HepG2 (cell line): Measurements from ENCODE around the gene SFXN5. TPM values are rescaled to one million over a fixed set of nuclear protein-coding genes. Genes with fewer than 3 reads are reported as not detected.
A peak's percentile ranks its signal among the peaks of the same experiment; 100 is the strongest.

Source experiments
- ATAC-seq: fragments of 200-7000 bp; cut with Tn5 transposase; 3 replicates; pipeline ENCODE4 v1.9.1; 2020; ENCODE audit warnings: mild to moderate bottlenecking, moderate library complexity
- BruUV-seq: library from RNA; stranded (reverse); fragments of 400-500 nt; replicated peaks from 2 replicates; lab custom pipeline; 2021; lab: Mats Ljungman, UMichigan
- CTCF ChIA-PET: fragments of 300-600 bp; formaldehyde crosslinking; extraction: SDS; loops from one replicate; lab custom pipeline; 2021; ENCODE audit warnings: low total read pairs, inconsistent platforms, low intra/inter-chr PET ratio; lab: Yijun Ruan, JAX
- POLR2A ChIA-PET: fragments of 350-600 bp; sonication (Branson Sonifier 250); formaldehyde crosslinking; loops from one replicate; lab custom pipeline; 2020; ENCODE audit warnings: antibody characterized with exemption, inconsistent platforms; lab: Yijun Ruan, JAX
- DNase-seq: peaks from one replicate; pipeline ENCODE4 v3.0.0-alpha.2; 2015; ENCODE audit warnings: low spot score
- FAIRE-seq: peaks from 3 replicates; lab custom pipeline; 2011; peaks lifted over from hg19 to GRCh38; lab: Jason Lieb, UNC
- H2AFZ ChIP-seq: one replicate; pipeline ENCODE4 v1.6.1; 2011; ENCODE audit warnings: low read length, inconsistent platforms
- H3K27ac ChIP-seq: fragments of 300-600 bp; 3 replicates; pipeline ENCODE4 v1.8.0; 2011; ENCODE audit warnings: mixed run types, mild to moderate bottlenecking, mixed read lengths, low read length, inconsistent platforms; ENCODE audit not compliant: insufficient read depth; ENCODE audit errors: extremely low read length
- H3K27me3 ChIP-seq, 2 experiments: fragments of 200-600 bp in 1 of 2; 2 replicates in 1 of 2; 3 replicates in 1 of 2; pipeline versions ENCODE4 v1.6.0 to v1.8.0; 2011; ENCODE audit warnings: low read length in 2 of 2, mild to moderate bottlenecking in 2 of 2, moderate library complexity in 2 of 2, inconsistent platforms in 1 of 2; ENCODE audit not compliant: insufficient read depth in 2 of 2, control insufficient read depth in 1 of 2
- H3K36me3 ChIP-seq, 2 experiments: fragments of 200-600 bp in 1 of 2; replicated peaks in 1 of 2; 2 replicates in 1 of 2; 3 replicates in 1 of 2; pipeline versions ENCODE4 v1.5.1 to v1.8.0; 2011; ENCODE audit warnings: low read length in 2 of 2, inconsistent platforms in 1 of 2; ENCODE audit not compliant: insufficient read depth in 2 of 2, control insufficient read depth in 1 of 2
- H3K4me1 ChIP-seq: 2 replicates; pipeline ENCODE4 v1.5.1; 2012; ENCODE audit warnings: low read length, inconsistent platforms; ENCODE audit not compliant: insufficient read depth
- H3K4me2 ChIP-seq: 2 replicates; pipeline ENCODE4 v1.6.0; 2011; ENCODE audit warnings: low read depth, low read length, inconsistent platforms
- H3K4me3 ChIP-seq, 3 experiments: fragments of 200-600 bp in 1 of 3; sonication (generic), shearing (Covaris generic) in 1 of 3; replicated peaks in 1 of 3; 2 replicates each; pipeline ENCODE4 v1.5.1; 2011 to 2016; ENCODE audit warnings: low read length in 3 of 3, inconsistent platforms in 2 of 3, low read depth in 2 of 3, mild to moderate bottlenecking in 2 of 3, control low read depth in 1 of 3, mixed read lengths in 1 of 3; ENCODE audit not compliant: insufficient read depth in 1 of 3
- H3K79me2 ChIP-seq: one replicate; pipeline ENCODE4 v1.6.1; 2011; ENCODE audit warnings: low read length, inconsistent platforms; ENCODE audit not compliant: insufficient read depth
- H3K9ac ChIP-seq: 2 replicates; pipeline ENCODE4 v1.6.0; 2011; ENCODE audit warnings: mild to moderate bottlenecking, low read depth, low read length, inconsistent platforms; ENCODE audit not compliant: insufficient read depth
- H3K9me3 ChIP-seq: 2 replicates; pipeline ENCODE4 v1.5.1; 2012; ENCODE audit warnings: mild to moderate bottlenecking, low read length
- H4K20me1 ChIP-seq: 2 replicates; pipeline ENCODE4 v1.6.0; 2011; ENCODE audit warnings: inconsistent platforms, mild to moderate bottlenecking, low read length, moderate library complexity; ENCODE audit not compliant: insufficient read depth
- MEF2D ChIP-seq: sonication (generic); formaldehyde crosslinking; IDR thresholded peaks from 2 replicates; pipeline ENCODE4 v1.5.1; 2020; ENCODE audit warnings: mild to moderate bottlenecking, missing genetic modification reagents
- WGBS: methylation state at CpG from one replicate; pipeline ENCODE4 v1.1.6; 2017; ENCODE audit warnings: low lambda C conversion rate; 5-methylcytosine and 5-hydroxymethylcytosine counted together
- in situ Hi-C: cut with HindIII; loops from 2 replicates; pipeline ENCODE4 v1.10.0; 2017; ENCODE audit warnings: low pct_unique_long_range_greater_than_20kb; ENCODE audit not compliant: extremely low pct_ligation_motif_present
- intact Hi-C: fragments of 100-400 bp; cut with micrococcal nuclease; formaldehyde crosslinking; loops from one replicate; pipeline ENCODE4 v1.10.0; 2022; ENCODE audit not compliant: unreplicated experiment
- polyA plus RNA-seq, 8 experiments: library from polyadenylated mRNA; depleted of rRNA in 3 of 8; stranded (reverse) in 7 of 8; unstranded in 1 of 8; fragments of >200 nt; fragmentation: Illumina TruSeq in 4 of 8; extraction: Trizol in 4 of 8; gene quantifications; 2 replicates each; pipeline versions ENCODE4 v1.2.1 to v1.2.3, GENCODE V29; 2011 to 2016; ENCODE audit warnings: low read depth in 4 of 8, missing spikeins in 1 of 8, mixed read lengths in 1 of 8; ENCODE audit not compliant: insufficient read depth in 1 of 8
- total RNA-seq, 5 experiments: library from RNA; depleted of rRNA; stranded (reverse); fragments of >200 nt; fragmentation: Illumina TruSeq; extraction: Trizol; gene quantifications; 2 replicates each; pipeline ENCODE4 v1.2.3, GENCODE V29; 2016; ENCODE audit warnings: low read depth in 1 of 5
- TF ChIP-seq, protein P1 (sequence below): sonication (generic); formaldehyde crosslinking; IDR thresholded peaks from 2 replicates; pipeline ENCODE4 v1.4.0; 2020; ENCODE audit warnings: missing genetic modification reagents

Gene SFXN5
- total and polyA plus RNA-seq, 2 of the 13 experiments (the other 11 are each of a cell fraction or from before 2014, with no cell fraction given) = 34.9 to 37.4 TPM

DNA sequence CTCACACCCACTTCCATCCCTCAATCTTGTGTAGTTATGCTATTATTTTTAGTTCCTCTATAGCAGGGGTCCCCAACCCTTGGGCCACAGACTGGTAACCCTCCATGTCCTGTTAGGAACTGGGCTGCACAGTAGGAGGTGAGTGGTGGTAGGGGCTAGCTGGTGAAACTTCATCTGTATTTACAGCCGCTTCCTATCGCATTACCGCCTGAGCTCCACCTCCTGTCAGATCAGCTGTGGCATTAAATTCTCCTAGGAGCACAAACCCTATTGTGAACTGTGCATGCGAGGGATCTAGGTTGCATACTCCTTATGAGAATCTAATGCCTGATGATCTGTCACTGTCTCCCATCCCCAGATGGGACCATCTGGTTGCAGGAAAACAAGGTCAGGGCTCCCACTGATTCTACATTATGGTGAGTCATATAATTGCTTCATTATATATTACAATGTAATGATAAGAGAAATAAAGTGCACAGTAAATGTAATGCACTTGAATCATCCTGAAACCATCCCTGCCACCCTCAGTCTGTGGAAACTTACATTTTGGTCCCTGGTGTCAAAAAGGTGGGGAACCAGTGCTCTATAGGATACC is 42.9 kb upstream of the SFXN5 start:
- CTCF ChIA-PET = no interaction called here
- TF ChIP-seq MEF2D = no peak
- TF ChIP-seq, protein P1, sequence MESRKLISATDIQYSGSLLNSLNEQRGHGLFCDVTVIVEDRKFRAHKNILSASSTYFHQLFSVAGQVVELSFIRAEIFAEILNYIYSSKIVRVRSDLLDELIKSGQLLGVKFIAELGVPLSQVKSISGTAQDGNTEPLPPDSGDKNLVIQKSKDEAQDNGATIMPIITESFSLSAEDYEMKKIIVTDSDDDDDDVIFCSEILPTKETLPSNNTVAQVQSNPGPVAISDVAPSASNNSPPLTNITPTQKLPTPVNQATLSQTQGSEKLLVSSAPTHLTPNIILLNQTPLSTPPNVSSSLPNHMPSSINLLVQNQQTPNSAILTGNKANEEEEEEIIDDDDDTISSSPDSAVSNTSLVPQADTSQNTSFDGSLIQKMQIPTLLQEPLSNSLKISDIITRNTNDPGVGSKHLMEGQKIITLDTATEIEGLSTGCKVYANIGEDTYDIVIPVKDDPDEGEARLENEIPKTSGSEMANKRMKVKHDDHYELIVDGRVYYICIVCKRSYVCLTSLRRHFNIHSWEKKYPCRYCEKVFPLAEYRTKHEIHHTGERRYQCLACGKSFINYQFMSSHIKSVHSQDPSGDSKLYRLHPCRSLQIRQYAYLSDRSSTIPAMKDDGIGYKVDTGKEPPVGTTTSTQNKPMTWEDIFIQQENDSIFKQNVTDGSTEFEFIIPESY (CRISPR knock-in tag) = peak; percentile 67
- no peaks in the 10 kb centered on the region; a peak in 1 of 5 replicates for H3K36me3 ChIP-seq
- H3K27ac ChIP-seq = no peak overlapping the region
- intact Hi-C loops = no loop called here
- BruUV-seq = no TSS peak
- peaks cover 28% of the 10 kb centered on the region for H3K79me2 ChIP-seq
- peaks cover 50% of the 10 kb centered on the region for H3K4me1 ChIP-seq
- POLR2A ChIA-PET = interaction anchor here (2.6 kb wide), 1 partner anchor 43 kb away, joined by 8 read pairs; the partner anchor contains the start of gene SFXN5
- no peak overlapping the region for H3K4me3 ChIP-seq
- ATAC-seq = no peak
- H3K4me2 ChIP-seq = no peak overlapping the region
- 90% methylated on average over 4 of the region's 4 CpGs for WGBS
- DNase-seq = no peak
- no peak overlapping the region for H3K9ac ChIP-seq
- H2AFZ ChIP-seq = no peak overlapping the region
- in situ Hi-C loops = no loop called here
- H3K27me3 ChIP-seq = no peaks in the 10 kb centered on the region; a peak in 2 of 5 replicates
- no peak for FAIRE-seq
- H3K9me3 ChIP-seq = no peaks in the 10 kb centered on the region
- peaks cover 13% of the 10 kb centered on the region for H4K20me1 ChIP-seq
